SK-N-DZ (cell line): Measurements from ENCODE around the gene FAM193A.
"Not testable (repeated sequence)": the region's sequence is repeated elsewhere in the genome, so short reads cannot be mapped to it uniquely, and the experiment has no call there.

Source experiments
- DNase-seq: peaks from one replicate; pipeline ENCODE4 v3.0.0-alpha.2; 2015; ENCODE audit warnings: low spot score

Gene FAM193A

GRCh38 chr4:2572076-2572475 is 35.6 kb downstream of the FAM193A start:
- DNase-seq = no peak

GRCh38 chr4:2572866-2573265 is 36.4 kb downstream of the FAM193A start:
- DNase-seq = no peak

DNA sequence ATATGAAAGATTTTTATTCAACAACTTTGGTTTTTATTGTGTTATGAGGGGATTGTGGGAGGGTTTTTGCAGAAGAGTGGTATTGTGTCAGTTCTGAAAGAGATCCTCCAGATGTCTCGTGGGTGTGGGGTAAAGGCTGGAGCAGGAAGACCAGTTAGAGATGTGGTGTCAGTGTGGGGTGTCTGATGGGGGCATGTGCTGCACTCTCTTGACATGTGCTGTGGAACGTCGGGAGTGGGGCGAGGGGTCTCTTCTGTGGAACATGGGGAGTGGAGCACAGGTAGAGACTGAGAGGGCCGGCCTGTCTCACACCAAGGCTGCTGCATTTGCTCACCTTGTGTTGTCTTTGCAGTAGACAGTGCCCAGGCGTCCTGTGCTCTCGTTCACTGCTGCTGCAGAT is 37.6 kb downstream of the FAM193A start:
- DNase-seq = no peak

- no peak for DNase-seq
These were observed 38.4 kb downstream of the FAM193A start for GRCh38 chr4:2574863-2575262.

GRCh38 chr4:2576290-2576689 is 39.8 kb downstream of the FAM193A start:
- DNase-seq = no peak

- no peak for DNase-seq
These were observed 41.7 kb downstream of the FAM193A start for GRCh38 chr4:2578106-2578505.

GRCh38 chr4:2579910-2580309 is 43.5 kb downstream of the FAM193A start:
- DNase-seq = no peak

GRCh38 chr4:2583092-2583491 is 46.6 kb downstream of the FAM193A start:
- no peak for DNase-seq

DNA sequence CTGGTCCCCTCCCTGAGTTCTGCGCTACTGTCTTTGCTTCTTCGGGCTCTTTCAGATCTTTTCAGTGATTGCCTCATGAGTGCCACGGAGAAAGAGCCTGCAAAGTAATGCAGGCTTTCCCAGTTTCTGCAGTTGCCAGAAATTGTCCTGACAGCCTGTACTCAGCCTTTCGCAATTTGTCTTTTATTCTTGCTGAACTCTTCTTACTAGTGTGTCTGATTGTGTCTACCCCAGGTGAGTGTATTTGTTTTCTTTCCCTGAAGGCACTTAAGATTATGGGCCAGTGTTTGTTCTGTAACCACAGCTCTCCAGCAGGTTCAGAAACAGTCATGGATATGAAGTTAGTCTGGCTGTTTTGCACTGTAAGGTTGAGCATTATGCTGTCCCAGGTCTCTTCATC is 47.1 kb downstream of the FAM193A start:
- DNase-seq = no peak

DNA sequence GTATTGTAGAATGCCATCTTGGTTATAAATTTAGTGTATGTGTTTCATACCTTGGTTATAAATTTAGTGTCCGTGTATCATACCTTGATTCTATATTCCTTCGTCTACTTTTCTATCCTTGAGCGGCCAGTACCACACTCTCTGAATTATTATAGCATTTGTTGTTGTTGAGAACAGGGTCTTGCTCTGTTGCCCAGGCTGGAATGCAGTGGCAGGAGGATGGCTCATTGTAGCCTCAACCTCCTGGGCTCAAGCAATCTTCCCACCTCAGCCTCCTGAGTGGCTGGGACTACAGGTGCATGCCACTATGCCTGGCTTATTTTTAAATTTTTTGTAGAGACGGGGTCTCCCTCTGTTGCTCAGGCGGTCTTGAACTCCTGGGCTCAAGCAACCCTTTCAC is 50.1 kb downstream of the FAM193A start:
- no peak for DNase-seq

- DNase-seq = no peak
These were observed 50.9 kb downstream of the FAM193A start for GRCh38 chr4:2587213-2587823.

DNA sequence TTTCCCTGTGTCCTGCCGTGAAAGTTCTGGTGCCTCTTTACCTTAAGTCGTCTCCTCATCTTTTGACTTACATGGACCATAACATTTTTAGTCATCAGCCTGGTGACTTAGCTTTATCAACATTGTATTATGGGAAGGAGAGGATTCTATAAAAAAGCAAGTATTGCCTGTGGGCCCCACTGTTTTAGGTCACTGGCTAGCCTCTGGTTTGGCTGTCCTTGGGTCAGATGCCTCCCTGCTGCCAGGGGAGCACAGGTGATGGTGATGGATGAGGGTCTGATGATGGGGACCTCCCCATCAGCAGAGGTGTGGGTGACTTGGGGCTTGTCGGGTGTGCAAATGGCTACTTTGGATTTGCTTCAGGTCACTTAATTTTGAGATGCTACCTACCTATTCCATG is 51.8 kb downstream of the FAM193A start:
- no peak for DNase-seq

DNA sequence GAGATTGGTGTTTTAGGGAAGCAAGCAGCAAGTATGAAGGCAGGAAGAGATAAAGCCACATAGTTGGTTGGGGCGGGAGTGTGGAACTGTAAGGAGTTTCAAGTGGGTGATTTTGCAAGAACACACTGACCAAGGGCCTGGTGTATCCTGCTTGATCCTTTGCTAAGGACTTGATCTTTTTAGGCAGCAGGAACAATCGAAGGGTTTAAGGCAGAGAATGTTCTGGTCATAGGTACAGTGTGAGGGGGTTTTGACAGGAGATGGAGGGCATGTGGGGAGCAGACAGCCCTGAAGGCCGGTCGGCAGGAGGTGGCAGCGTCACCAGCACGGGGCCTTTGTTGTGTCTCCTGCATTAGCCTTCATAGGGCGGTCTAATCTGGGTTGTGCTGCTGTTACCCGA is 54.7 kb downstream of the FAM193A start:
- DNase-seq = no peak

- DNase-seq = not testable (repeated sequence)
These were observed 55.6 kb downstream of the FAM193A start for GRCh38 chr4:2592014-2592413.

DNA sequence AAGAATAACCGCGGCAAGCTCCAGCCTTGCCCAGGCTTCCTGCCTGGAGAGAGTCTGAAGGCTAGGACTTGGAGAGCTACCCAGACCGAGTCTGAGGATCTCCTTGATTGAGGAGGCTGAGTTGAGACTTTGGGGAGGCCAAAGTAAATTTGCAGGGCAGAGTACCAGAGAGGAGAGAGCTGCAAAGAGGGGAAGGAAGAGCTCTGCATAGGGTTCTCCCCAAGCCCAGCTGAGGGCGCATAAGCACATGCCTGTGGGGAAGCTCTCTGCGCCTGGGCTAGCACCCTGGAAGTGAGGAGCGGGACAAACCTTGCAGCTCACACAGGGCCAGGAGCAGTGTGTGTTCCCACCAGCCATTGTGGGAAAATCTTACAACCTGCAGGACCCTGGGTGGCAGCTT is 56.1 kb downstream of the FAM193A start:
- DNase-seq = no peak

GRCh38 chr4:2593003-2593402 is 56.6 kb downstream of the FAM193A start:
- no peak for DNase-seq

- peak; percentile 83 for DNase-seq
These were observed 59.0 kb downstream of the FAM193A start for GRCh38 chr4:2595436-2595835.

- DNase-seq = no peak
These were observed 59.6 kb downstream of the FAM193A start for GRCh38 chr4:2595952-2596552.

DNA sequence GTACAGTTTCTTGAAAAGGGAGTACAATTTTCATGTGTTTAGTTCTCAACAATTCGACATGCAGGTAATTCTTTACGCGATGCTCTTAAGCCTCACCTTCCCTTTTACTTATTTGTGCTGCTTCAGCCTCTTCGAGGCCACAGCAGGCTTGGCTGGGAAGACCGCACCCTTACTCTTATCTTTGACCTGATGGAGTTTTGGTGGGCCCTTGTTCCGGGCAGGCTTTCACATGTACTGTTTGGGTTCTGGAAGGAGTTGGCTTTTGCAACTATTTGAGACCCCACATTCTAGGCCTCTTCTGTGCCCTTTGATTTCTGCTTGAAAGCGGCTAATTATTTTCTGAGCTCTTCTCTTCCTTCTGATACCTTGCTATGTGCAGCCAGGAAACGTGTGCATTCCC is 60.2 kb downstream of the FAM193A start:
- no peak for DNase-seq

- no peak for DNase-seq
These were observed 62.3 kb downstream of the FAM193A start for GRCh38 chr4:2598511-2599303.

DNA sequence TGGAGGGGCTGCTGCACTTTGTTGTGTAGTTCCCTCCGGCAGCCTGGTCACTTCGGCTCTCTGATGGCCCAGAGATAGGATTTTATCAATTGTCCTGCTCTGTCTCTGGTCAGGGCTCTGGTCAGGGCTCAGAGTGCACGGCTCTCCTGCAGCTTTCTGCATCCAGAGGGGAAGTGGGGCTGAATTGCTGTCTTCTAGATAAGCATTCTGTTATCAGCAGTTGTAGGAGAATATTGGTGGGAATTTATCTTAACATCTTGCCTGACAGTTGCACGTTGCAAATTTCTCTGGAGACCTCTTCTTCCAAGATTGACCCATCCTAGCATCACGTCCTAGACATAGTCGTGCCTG is 62.8 kb downstream of the FAM193A start:
- DNase-seq = no peak

DNA sequence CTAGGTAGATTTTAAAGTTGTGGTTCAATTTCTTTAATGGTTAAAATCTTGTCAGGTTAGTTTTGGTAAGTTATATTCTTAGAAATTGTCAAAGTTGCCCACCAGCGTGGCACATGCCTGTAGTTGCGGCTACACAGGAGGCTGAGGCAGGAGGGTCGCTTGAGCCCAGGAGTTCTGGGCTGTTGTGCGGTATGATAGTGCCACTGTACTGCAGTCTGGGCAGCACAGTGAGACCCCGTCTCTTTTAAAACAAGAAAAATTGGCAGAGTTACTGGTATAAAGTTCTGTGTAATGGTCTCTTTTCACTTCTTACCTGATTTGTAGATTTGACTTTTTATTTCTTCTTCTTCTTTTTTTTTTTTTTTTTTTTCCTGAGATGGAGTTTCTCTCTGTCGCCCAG is 64.4 kb downstream of the FAM193A start:
- DNase-seq = no peak

- no peak for DNase-seq
These were observed 68.2 kb downstream of the FAM193A start for GRCh38 chr4:2604614-2605013.
